HEK293 (cell line): ENCODE measurements around the gene WDHD1.
A peak's percentile ranks its signal among the peaks of the same experiment; 100 is the strongest.

Experiments
- CTCF ChIA-PET: fragments of 350-600 bp; formaldehyde crosslinking; extraction: SDS; loops from one replicate; lab custom pipeline; 2021; ENCODE audit warnings: antibody characterized with exemption; lab: Yijun Ruan, JAX
- POLR2A ChIA-PET: fragments of 300-600 bp; formaldehyde crosslinking; extraction: SDS; loops from one replicate; lab custom pipeline; 2020; ENCODE audit warnings: antibody characterized with exemption, inconsistent platforms; lab: Yijun Ruan, JAX
- H3K27ac ChIP-seq: fragments of 200-500 bp; sonication (Bioruptor generic); 2 replicates; pipeline ENCODE4 v1.5.1; 2014; ENCODE audit warnings: low read depth, low read length, control low read depth, inconsistent platforms; ENCODE audit errors: extremely low read depth
- H3K36me3 ChIP-seq, 2 experiments: fragments of 200-500 bp in 1 of 2; sonication (Bioruptor generic) in 1 of 2; 1 replicate in 1 of 2; 2 replicates in 1 of 2; pipeline ENCODE4 v1.5.1; 2014 to 2017; ENCODE audit warnings: inconsistent platforms in 2 of 2, low read length in 2 of 2; ENCODE audit not compliant: control insufficient read depth in 2 of 2, insufficient read depth in 1 of 2
- H3K4me1 ChIP-seq: fragments of 200-500 bp; sonication (Bioruptor generic); 2 replicates; pipeline ENCODE4 v1.5.1; 2014; ENCODE audit warnings: mild to moderate bottlenecking, low read length, inconsistent platforms; ENCODE audit not compliant: control insufficient read depth, insufficient read depth
- H3K4me3 ChIP-seq: 2 replicates; pipeline ENCODE4 v1.5.1; 2011; ENCODE audit warnings: low read depth, mild to moderate bottlenecking, control low read depth, low read length, moderate library complexity
- H3K9me3 ChIP-seq: fragments of 200-500 bp; sonication (Bioruptor generic); 2 replicates; pipeline ENCODE4 v1.5.1; 2014; ENCODE audit warnings: low read depth, low read length, inconsistent platforms; ENCODE audit not compliant: control insufficient read depth, insufficient read depth
- GLI2 ChIP-seq: fragments of 450-650 bp; formaldehyde crosslinking; IDR thresholded peaks from 2 replicates; pipeline ENCODE4; 2017; ENCODE audit warnings: missing biosample characterization, missing genetic modification characterization, low read depth, borderline replicate concordance
- KLF8 ChIP-seq: fragments of 450-650 bp; formaldehyde crosslinking; IDR thresholded peaks from 2 replicates; pipeline ENCODE4 v1.5.1; 2016; ENCODE audit warnings: missing biosample characterization, missing genetic modification characterization
- PBX3 ChIP-seq: sonication (generic); formaldehyde crosslinking; IDR thresholded peaks from 2 replicates; pipeline ENCODE4 v1.8.1; 2022; ENCODE audit warnings: mild to moderate bottlenecking, moderate library complexity, missing genetic modification reagents
- PRDM2 ChIP-seq: fragments of 450-650 bp; formaldehyde crosslinking; IDR thresholded peaks from 2 replicates; pipeline ENCODE4 v1.5.1; 2016; ENCODE audit warnings: missing biosample characterization, missing genetic modification characterization, borderline replicate concordance
- RBAK ChIP-seq: fragments of 450-650 bp; formaldehyde crosslinking; IDR thresholded peaks from 2 replicates; pipeline ENCODE4 v1.5.1; 2016; ENCODE audit warnings: missing biosample characterization, missing genetic modification characterization
- ZBTB21 ChIP-seq: fragments of 450-650 bp; formaldehyde crosslinking; IDR thresholded peaks from 2 replicates; pipeline ENCODE4 v1.5.1; 2017; ENCODE audit warnings: missing biosample characterization, missing genetic modification characterization
- ZNF324 ChIP-seq: fragments of 450-650 bp; formaldehyde crosslinking; IDR thresholded peaks from 2 replicates; pipeline ENCODE4 v1.5.1; 2016; ENCODE audit warnings: missing biosample characterization, missing genetic modification characterization
- ZNF335 ChIP-seq: fragments of 450-650 bp; formaldehyde crosslinking; conservative IDR thresholded peaks from 2 replicates; pipeline ENCODE4 v1.5.1; 2016; ENCODE audit warnings: missing biosample characterization, missing genetic modification characterization
- ZNF394 ChIP-seq: fragments of 450-650 bp; formaldehyde crosslinking; IDR thresholded peaks from 2 replicates; pipeline ENCODE4 v1.5.1; 2016; ENCODE audit warnings: missing biosample characterization, missing genetic modification characterization, mild to moderate bottlenecking, moderate library complexity, borderline replicate concordance
- ZNF433 ChIP-seq: fragments of 450-650 bp; formaldehyde crosslinking; IDR thresholded peaks from 2 replicates; pipeline ENCODE4 v1.5.1; 2016; ENCODE audit warnings: missing biosample characterization, missing genetic modification characterization, low read depth
- ZNF48 ChIP-seq: fragments of 450-650 bp; formaldehyde crosslinking; IDR thresholded peaks from 2 replicates; pipeline ENCODE4 v1.5.1; 2016; ENCODE audit warnings: missing biosample characterization, missing genetic modification characterization
- ZNF544 ChIP-seq: fragments of 450-650 bp; formaldehyde crosslinking; IDR thresholded peaks from 2 replicates; pipeline ENCODE4 v1.5.0; 2017; ENCODE audit warnings: missing biosample characterization, missing genetic modification characterization
- ZNF561 ChIP-seq: fragments of 450-650 bp; IDR thresholded peaks from 2 replicates; pipeline ENCODE4 v1.5.1; 2018; ENCODE audit warnings: missing biosample characterization, missing genetic modification characterization, borderline replicate concordance
- ZNF610 ChIP-seq: fragments of 450-650 bp; formaldehyde crosslinking; IDR thresholded peaks from 2 replicates; pipeline ENCODE4 v1.5.1; 2016; ENCODE audit warnings: missing biosample characterization, missing genetic modification characterization, borderline replicate concordance
- ZNF624 ChIP-seq: fragments of 450-650 bp; formaldehyde crosslinking; IDR thresholded peaks from 2 replicates; pipeline ENCODE4 v1.5.1; 2017; ENCODE audit warnings: missing biosample characterization, missing genetic modification characterization
- ZNF626 ChIP-seq: fragments of 450-650 bp; sonication (Bioruptor Pico); formaldehyde crosslinking; IDR thresholded peaks from 2 replicates; pipeline ENCODE4 v1.5.1; 2018; ENCODE audit warnings: missing biosample characterization, missing genetic modification characterization, inconsistent platforms
- ZNF629 ChIP-seq: fragments of 450-650 bp; formaldehyde crosslinking; IDR thresholded peaks from 2 replicates; pipeline ENCODE4 v1.5.1; 2017; ENCODE audit warnings: missing biosample characterization, missing genetic modification characterization
- ZNF792 ChIP-seq: fragments of 450-650 bp; formaldehyde crosslinking; IDR thresholded peaks from 2 replicates; pipeline ENCODE4 v1.5.1; 2016; ENCODE audit warnings: missing biosample characterization, missing genetic modification characterization
- TF ChIP-seq, protein P1 (sequence below): fragments of 450-650 bp; formaldehyde crosslinking; IDR thresholded peaks from 2 replicates; pipeline ENCODE4 v1.5.1; 2017; ENCODE audit warnings: missing biosample characterization, missing genetic modification characterization
- TF ChIP-seq, protein P2 (sequence below): fragments of 450-650 bp; formaldehyde crosslinking; IDR thresholded peaks from 2 replicates; pipeline ENCODE4 v1.5.1; 2017; ENCODE audit warnings: missing biosample characterization, missing genetic modification characterization

The WDHD1 gene

GRCh38 chr14:54935100-54935499 is 91.8 kb downstream of the WDHD1 start:
- H3K27ac ChIP-seq: no peak overlapping the region
- no peaks in the 10 kb centered on the region for H3K4me1 ChIP-seq
- no peak overlapping the region for H3K4me3 ChIP-seq
- H3K9me3 ChIP-seq: no peaks in the 10 kb centered on the region
- ChIA-PET POLR2A (no interaction called here), CTCF (interaction anchor here (0.6 to 1.0 kb wide), 3 partner anchors 36 to 56 kb away, joined by 3 to 5 read pairs (median 3); no protein-coding TSS in a partner anchor)
- peaks cover 8 to 9% of the 10 kb centered on the region in 2 experiments; a peak in 2 of 3 replicates for H3K36me3 ChIP-seq
- TF ChIP-seq ZNF394 (tag by site-specific recombination): no peak
- TF ChIP-seq ZNF561 (tag by site-specific recombination): no peak
- TF ChIP-seq ZNF544 (tag by site-specific recombination): no peak
- no peak for TF ChIP-seq PBX3 (CRISPR knock-in tag)
- no peak for TF ChIP-seq ZNF629 (tag by site-specific recombination)
- no peak for TF ChIP-seq ZNF624 (tag by site-specific recombination)
- no peak for TF ChIP-seq RBAK (tag by site-specific recombination)
- no peak for TF ChIP-seq ZNF792 (tag by site-specific recombination)
- TF ChIP-seq PRDM2: no peak
- no peak for TF ChIP-seq ZNF433 (tag by site-specific recombination)
- TF ChIP-seq ZNF610: no peak
- no peak for TF ChIP-seq GLI2

DNA sequence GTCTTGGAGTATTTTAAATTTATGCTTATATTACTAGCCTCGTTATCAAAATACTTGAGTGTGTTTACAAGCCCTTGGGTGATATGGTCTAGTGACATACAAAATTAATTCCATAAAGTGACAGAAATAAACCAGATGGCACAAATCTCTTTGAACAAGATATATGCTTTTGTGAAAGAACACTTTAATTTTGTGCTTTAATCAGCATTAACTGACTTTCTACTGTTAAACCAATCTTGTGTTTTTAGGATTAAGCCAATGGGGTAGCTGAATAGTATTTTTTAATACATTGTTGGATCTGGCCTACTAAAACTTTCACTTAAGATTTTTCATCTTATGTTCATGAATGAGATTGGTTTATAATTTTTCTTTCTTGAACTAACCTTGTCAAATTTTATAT is 93.9 kb downstream of the WDHD1 start:
- Histone ChIP-seq H3K4me3 (no peak overlapping the region), H3K36me3 (peaks cover 0 to 3% of the 10 kb centered on the region in 2 experiments; a peak in 2 of 3 replicates), H3K9me3 (no peaks in the 10 kb centered on the region), H3K4me1 (0 out of 2 replicates have a peak, but pooled peaks cover 4% of the 10 kb centered on the region), H3K27ac (no peak overlapping the region)
- POLR2A ChIA-PET: no interaction called here
- CTCF ChIA-PET: no interaction called here
- TF ChIP-seq ZNF335 (tag by site-specific recombination) (no peak), ZNF626 (tag by site-specific recombination) (no peak), ZNF324 (tag by site-specific recombination) (no peak), ZBTB21 (tag by site-specific recombination) (no peak), ZNF48 (tag by site-specific recombination) (no peak), KLF8 (tag by site-specific recombination) (no peak)
- TF ChIP-seq, protein P1, sequence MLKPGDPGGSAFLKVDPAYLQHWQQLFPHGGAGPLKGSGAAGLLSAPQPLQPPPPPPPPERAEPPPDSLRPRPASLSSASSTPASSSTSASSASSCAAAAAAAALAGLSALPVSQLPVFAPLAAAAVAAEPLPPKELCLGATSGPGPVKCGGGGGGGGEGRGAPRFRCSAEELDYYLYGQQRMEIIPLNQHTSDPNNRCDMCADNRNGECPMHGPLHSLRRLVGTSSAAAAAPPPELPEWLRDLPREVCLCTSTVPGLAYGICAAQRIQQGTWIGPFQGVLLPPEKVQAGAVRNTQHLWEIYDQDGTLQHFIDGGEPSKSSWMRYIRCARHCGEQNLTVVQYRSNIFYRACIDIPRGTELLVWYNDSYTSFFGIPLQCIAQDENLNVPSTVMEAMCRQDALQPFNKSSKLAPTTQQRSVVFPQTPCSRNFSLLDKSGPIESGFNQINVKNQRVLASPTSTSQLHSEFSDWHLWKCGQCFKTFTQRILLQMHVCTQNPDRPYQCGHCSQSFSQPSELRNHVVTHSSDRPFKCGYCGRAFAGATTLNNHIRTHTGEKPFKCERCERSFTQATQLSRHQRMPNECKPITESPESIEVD (tag by site-specific recombination): peak; percentile 40
- TF ChIP-seq, protein P2, sequence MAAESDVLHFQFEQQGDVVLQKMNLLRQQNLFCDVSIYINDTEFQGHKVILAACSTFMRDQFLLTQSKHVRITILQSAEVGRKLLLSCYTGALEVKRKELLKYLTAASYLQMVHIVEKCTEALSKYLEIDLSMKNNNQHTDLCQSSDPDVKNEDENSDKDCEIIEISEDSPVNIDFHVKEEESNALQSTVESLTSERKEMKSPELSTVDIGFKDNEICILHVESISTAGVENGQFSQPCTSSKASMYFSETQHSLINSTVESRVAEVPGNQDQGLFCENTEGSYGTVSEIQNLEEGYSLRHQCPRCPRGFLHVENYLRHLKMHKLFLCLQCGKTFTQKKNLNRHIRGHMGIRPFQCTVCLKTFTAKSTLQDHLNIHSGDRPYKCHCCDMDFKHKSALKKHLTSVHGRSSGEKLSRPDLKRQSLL: no peak
